ENCODE data around the gene HGS. TPM values are rescaled to one million over a fixed set of nuclear protein-coding genes. Genes with fewer than 3 reads are reported as not detected.

Gene HGS
- total and polyA plus RNA-seq, 2 of the 4 experiments (the other 2 are of a cell fraction): 52.5 to 137 TPM

GRCh38 chr17:81682565-81683207 is 1.1 kb upstream of the HGS start (continued):
- TF ChIP-seq USF2 (IDR thresholded peaks at IDR 0.05; ENCODE audit: low read depth, low read length): no peak

- no TSS peak for BruUV-seq (replicated peaks)
- Histone ChIP-seq H2BK120ac (ENCODE audit: low read depth, low read length) (0 out of 2 replicates have a peak overlapping the region, but pooled peaks have one; percentile 5), H3K9me1 (ENCODE audit: insufficient read depth, low read length) (peaks cover 6% of the 10 kb centered on the region; the same call in 1 of the 2 replicates), H2AK9ac (replicated peaks; ENCODE audit: low read depth, low read length, poor library complexity) (peak overlapping the region; percentile 97), H3K4me2 (ENCODE audit: low read depth, low read length) (peak overlapping the region; percentile 95), H3K27ac (ENCODE audit: insufficient read depth, low read length) (peak overlapping the region; percentile 68), H3K18ac (ENCODE audit: low read depth, low read length) (peak overlapping the region; percentile 11; the same call in 1 of the 2 replicates), H4K5ac (ENCODE audit: low read depth, low read length) (peak overlapping the region; percentile 5), H2AFZ (replicated peaks; ENCODE audit: low read length, poor library complexity) (peak overlapping the region; percentile 87), H3K79me1 (ENCODE audit: low read depth in 1 of 2, low read length in 2 of 2) (peaks cover 23 to 80% of the 10 kb centered on the region in 2 experiments; a peak in 3 of 4 replicates), H2BK20ac (ENCODE audit: low read depth, low read length) (no peak overlapping the region), H2AK5ac (ENCODE audit: low read depth, low read length) (peak overlapping the region; percentile 90), H4K20me1 (ENCODE audit: insufficient read depth, low read length) (peaks cover 43% of the 10 kb centered on the region), H2BK5ac (ENCODE audit: low read depth, low read length, poor library complexity, severe bottlenecking) (peak overlapping the region; percentile 43), H3K27me3 (ENCODE audit: control insufficient read depth, insufficient read depth, low read length) (no peaks in the 10 kb centered on the region), H3K4me1 (ENCODE audit: control insufficient read depth, insufficient read depth, low read length) (peaks cover 10% of the 10 kb centered on the region), H3K56ac (ENCODE audit: extremely low read depth, insufficient read depth, low read length) (peak overlapping the region; percentile 24; the same call in 1 of the 2 replicates), H2BK15ac (ENCODE audit: low read depth, low read length) (no peak overlapping the region), H3K4me3 (ENCODE audit: insufficient read depth, low read depth, low read length) (peak overlapping the region; percentile 68), H3K14ac (replicated peaks; ENCODE audit: low read depth, low read length) (peak overlapping the region; percentile 48), H3K4ac (ENCODE audit: low read depth, low read length) (peak overlapping the region; percentile 81), H3K23ac (ENCODE audit: low read depth, low read length) (peak overlapping the region; percentile 45; the same call in 1 of the 2 replicates), H4K8ac (ENCODE audit: low read depth in 2 of 2, low read length in 2 of 2) (peak overlapping the region; percentile 77 to 80), H3K36me3 (ENCODE audit: control insufficient read depth, insufficient read depth, low read length) (peaks cover 29% of the 10 kb centered on the region), H3K9me3 (ENCODE audit: control insufficient read depth, insufficient read depth, low read length) (no peaks in the 10 kb centered on the region), H3K9ac (ENCODE audit: low read depth, low read length) (peak overlapping the region; percentile 89), H4K91ac (ENCODE audit: insufficient read depth, low read depth, low read length) (peak overlapping the region; percentile 47)
- WGBS, 2 experiments (ENCODE audit: extremely low coverage in 2 of 2, insufficient read length in 1 of 2): 0% methylated on average over 13 of the region's 37 CpGs; no CpG with 5 or more reads in 1 of the 2 experiments
- ATAC-seq (ENCODE audit: low read depth) (peak; percentile 6), DNase-seq (peak; percentile 5)
- ChIA-PET CTCF (no interaction called here), POLR2A (ENCODE audit: unreplicated experiment) (no interaction called here)
- in situ Hi-C loops (cut with MboI; ENCODE audit: low sequenced_read_pairs) (no loop called here), intact Hi-C loops (cut with micrococcal nuclease) (no loop called here), dilution Hi-C loops (cut with HindIII; ENCODE audit: low sequenced_read_pairs, unreplicated experiment) (no loop called here)
- TF ChIP-seq MAZ (IDR thresholded peaks at IDR 0.05; ENCODE audit: borderline replicate concordance, low read depth, low read length): no peak
- no peak for TF ChIP-seq RCOR1 (IDR thresholded peaks at IDR 0.05; ENCODE audit: insufficient replicate concordance, low read length)
- TF ChIP-seq CHD1 (IDR thresholded peaks at IDR 0.05; ENCODE audit: low read depth, low read length): no peak
- no peak for TF ChIP-seq FOS (IDR thresholded peaks at IDR 0.05; ENCODE audit: low read depth, low read length)
- no peak for TF ChIP-seq ELK1 (IDR thresholded peaks at IDR 0.05; ENCODE audit: borderline replicate concordance, low read depth, low read length)
- no peak for TF ChIP-seq RAD21 (IDR thresholded peaks at IDR 0.05; ENCODE audit: low read length)
- TF ChIP-seq MXI1 (IDR thresholded peaks at IDR 0.05; ENCODE audit: borderline replicate concordance, low read depth, low read length): no peak
- TF ChIP-seq POLR2A (IDR thresholded peaks at IDR 0.05; ENCODE audit: low read depth, low read length): no peak
- no peak for TF ChIP-seq RFX5 (IDR thresholded peaks at IDR 0.05; ENCODE audit: low read depth, low read length)
- TF ChIP-seq BHLHE40 (IDR thresholded peaks at IDR 0.05; ENCODE audit: low read depth, low read length): no peak
- TF ChIP-seq MAFK (IDR thresholded peaks at IDR 0.05; ENCODE audit: low read depth, low read length): no peak
- TF ChIP-seq NFE2L2 (IDR thresholded peaks at IDR 0.05; ENCODE audit: low read depth, low read length): no peak
These were observed 615 bp upstream of the HGS start for GRCh38 chr17:81683208-81683583.
